ENCODE data around the gene SHROOM3. TPM values are rescaled to one million over a fixed set of nuclear protein-coding genes. Genes with fewer than 3 reads are reported as not detected.

SHROOM3 gene
- total and polyA plus RNA-seq, 2 of the 13 experiments (the other 11 are each of a cell fraction or from before 2014, with no cell fraction given) = 0.01 TPM; not detected in 1

DNA sequence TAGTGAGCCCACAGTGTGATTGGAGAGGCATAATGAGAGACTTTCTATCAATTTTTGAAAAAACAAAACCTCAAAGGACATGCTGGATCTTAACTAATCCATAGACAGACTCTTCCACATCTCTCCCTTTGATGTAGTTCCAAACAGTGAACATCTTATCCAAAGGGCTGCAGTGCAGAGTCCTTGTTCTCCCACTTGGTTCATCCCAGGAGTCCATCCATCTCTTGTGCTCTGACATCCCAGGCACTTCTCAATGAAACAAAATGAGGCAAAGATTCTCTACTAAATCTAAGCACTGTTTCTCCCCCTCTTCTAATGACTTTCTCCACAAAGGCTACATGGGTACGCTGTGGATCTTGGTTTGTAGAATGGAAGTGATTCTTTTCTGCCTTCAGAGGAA is 8.3 kb downstream of the SHROOM3 start:
- 71% methylated on average over 1 of the region's 1 CpG for WGBS (ENCODE audit: low lambda C conversion rate)
- POLR2A ChIA-PET = no interaction called here

DNA sequence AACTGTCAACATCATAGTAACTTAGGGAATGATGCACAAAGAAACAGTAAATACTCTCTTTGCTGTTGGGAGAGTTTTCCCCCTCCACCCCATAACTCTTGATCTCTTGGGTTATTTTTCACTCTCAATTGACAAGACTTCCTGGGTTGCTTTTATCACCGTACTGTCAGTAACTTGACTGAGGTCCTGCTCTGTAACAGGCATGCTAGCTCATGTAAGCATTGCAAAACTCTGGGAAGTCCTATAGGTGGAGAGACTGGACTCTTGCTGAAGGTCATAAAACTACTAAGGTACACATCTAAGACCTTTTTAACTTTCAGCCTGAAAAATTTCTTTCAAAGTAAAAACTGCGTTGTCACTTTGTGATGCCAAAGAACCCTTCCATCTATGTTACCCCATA is 10.9 kb downstream of the SHROOM3 start:
- ATAC-seq = no peak

More for the DNA sequence above, 8.3 kb downstream of the SHROOM3 start:
- Histone ChIP-seq H3K4me2 (ENCODE audit: low read depth, low read length) (no peak overlapping the region), H3K79me2 (ENCODE audit: insufficient read depth, low read length) (no peaks in the 10 kb centered on the region), H3K27ac (ENCODE audit: extremely low read length, insufficient read depth, low read length) (no peak overlapping the region), H3K4me3 (replicated peaks in 1 of 3; ENCODE audit: insufficient read depth in 1 of 3, low read depth in 2 of 3, low read length in 3 of 3) (no peak overlapping the region), H3K36me3 (replicated peaks in 1 of 2; ENCODE audit: control insufficient read depth in 1 of 2, insufficient read depth in 2 of 2, low read length in 2 of 2) (no peaks in the 10 kb centered on the region), H3K9ac (ENCODE audit: insufficient read depth, low read depth, low read length) (no peak overlapping the region), H4K20me1 (ENCODE audit: insufficient read depth, low read length) (no peaks in the 10 kb centered on the region), H3K9me3 (ENCODE audit: low read length) (no peaks in the 10 kb centered on the region), H3K4me1 (ENCODE audit: insufficient read depth, low read length) (no peaks in the 10 kb centered on the region), H3K27me3 (ENCODE audit: control insufficient read depth in 1 of 2, insufficient read depth in 2 of 2, low read length in 2 of 2) (no peaks in the 10 kb centered on the region), H2AFZ (ENCODE audit: low read length) (no peak overlapping the region)
- TF ChIP-seq SNRNP70 (IDR thresholded peaks at IDR 0.05; ENCODE audit: low read depth, low read length) = no peak
- FAIRE-seq = no peak
- in situ Hi-C loops (cut with HindIII; ENCODE audit: extremely low pct_ligation_motif_present, low pct_unique_long_range_greater_than_20kb) = no loop called here
- intact Hi-C loops (cut with micrococcal nuclease; ENCODE audit: unreplicated experiment) = no loop called here
- no peak for ATAC-seq
- CTCF ChIA-PET (ENCODE audit: low intra/inter-chr PET ratio, low total read pairs) = no interaction called here
- no peak for DNase-seq (ENCODE audit: low spot score)
- no TSS peak for BruUV-seq (replicated peaks)

More for the DNA sequence above, 10.9 kb downstream of the SHROOM3 start:
- POLR2A ChIA-PET = no interaction called here
- 0 out of 5 replicates have a peak, but pooled peaks cover 0 to 3% of the 10 kb centered on the region in 2 experiments for H3K27me3 ChIP-seq (ENCODE audit: control insufficient read depth in 1 of 2, insufficient read depth in 2 of 2, low read length in 2 of 2)
- intact Hi-C loops (cut with micrococcal nuclease; ENCODE audit: unreplicated experiment) = no loop called here
- H3K9me3 ChIP-seq (ENCODE audit: low read length) = no peaks in the 10 kb centered on the region
- TF ChIP-seq DNMT1 (CRISPR knock-in tag; IDR thresholded peaks at IDR 0.05) (no peak), HNF4G (IDR thresholded peaks at IDR 0.05; ENCODE audit: borderline replicate concordance, low read depth, low read length) (no peak), HNF4G (CRISPR knock-in tag; IDR thresholded peaks at IDR 0.05; ENCODE audit: borderline replicate concordance, low read depth) (no peak), SATB2 (CRISPR knock-in tag; IDR thresholded peaks at IDR 0.05) (no peak), ZNF772 (CRISPR knock-in tag; IDR thresholded peaks at IDR 0.05) (no peak), SKIL (CRISPR knock-in tag; IDR thresholded peaks at IDR 0.05; ENCODE audit: borderline replicate concordance) (no peak)
- TF ChIP-seq, protein P1, sequence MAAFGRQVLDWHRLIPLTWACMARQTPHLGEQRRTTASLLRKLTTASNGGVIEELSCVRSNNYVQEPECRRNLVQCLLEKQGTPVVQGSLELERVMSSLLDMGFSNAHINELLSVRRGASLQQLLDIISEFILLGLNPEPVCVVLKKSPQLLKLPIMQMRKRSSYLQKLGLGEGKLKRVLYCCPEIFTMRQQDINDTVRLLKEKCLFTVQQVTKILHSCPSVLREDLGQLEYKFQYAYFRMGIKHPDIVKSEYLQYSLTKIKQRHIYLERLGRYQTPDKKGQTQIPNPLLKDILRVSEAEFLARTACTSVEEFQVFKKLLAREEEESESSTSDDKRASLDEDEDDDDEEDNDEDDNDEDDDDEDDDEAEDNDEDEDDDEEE (CRISPR knock-in tag; IDR thresholded peaks at IDR 0.05) = no peak
- no peak overlapping the region for H3K27ac ChIP-seq (ENCODE audit: extremely low read length, insufficient read depth, low read length)
- no TSS peak for BruUV-seq (replicated peaks)
- H3K79me2 ChIP-seq (ENCODE audit: insufficient read depth, low read length) = no peaks in the 10 kb centered on the region
- no peak overlapping the region for H3K4me3 ChIP-seq (replicated peaks in 1 of 3; ENCODE audit: insufficient read depth in 1 of 3, low read depth in 2 of 3, low read length in 3 of 3)
- WGBS (ENCODE audit: low lambda C conversion rate) = 79% methylated on average over 2 of the region's 2 CpGs
- no peak overlapping the region for H3K9ac ChIP-seq (ENCODE audit: insufficient read depth, low read depth, low read length)
- no peak for DNase-seq (ENCODE audit: low spot score)
- CTCF ChIA-PET (ENCODE audit: low intra/inter-chr PET ratio, low total read pairs) = no interaction called here
- in situ Hi-C loops (cut with HindIII; ENCODE audit: extremely low pct_ligation_motif_present, low pct_unique_long_range_greater_than_20kb) = no loop called here
- H3K36me3 ChIP-seq (replicated peaks in 1 of 2; ENCODE audit: control insufficient read depth in 1 of 2, insufficient read depth in 2 of 2, low read length in 2 of 2) = no peaks in the 10 kb centered on the region
- H4K20me1 ChIP-seq (ENCODE audit: insufficient read depth, low read length) = no peaks in the 10 kb centered on the region
- FAIRE-seq = no peak
- no peaks in the 10 kb centered on the region; the same call in 1 of the 2 replicates for H3K4me1 ChIP-seq (ENCODE audit: insufficient read depth, low read length)
- no peak overlapping the region for H2AFZ ChIP-seq (ENCODE audit: low read length)
- H3K4me2 ChIP-seq (ENCODE audit: low read depth, low read length) = no peak overlapping the region

Measured in HepG2 (cell line).